Measurements from ENCODE around the gene SMIM32.

The SMIM32 gene

GRCh38 chr5:136192015-136192525 lies 892 bp downstream of the SMIM32 start:
- no peak for DNase-seq (ENCODE audit: low spot score)
- no peak overlapping the region for H3K27ac ChIP-seq
- ChIA-PET POLR2A (ENCODE audit: low non-redundant PET) (no interaction called here), CTCF (interaction anchor here (0.7 to 2.5 kb wide), 4 partner anchors 10 to 247 kb away, joined by 4 to 11 read pairs (median 4); no protein-coding TSS in a partner anchor)
- no peak for TF ChIP-seq CTCF (conservative IDR thresholded peaks at IDR 0.05; ENCODE audit: low read depth)

GRCh38 chr5:136191304-136192014 lies 1.5 kb downstream of the SMIM32 start:
- DNase-seq (ENCODE audit: low spot score): peak; percentile 47

GRCh38 chr5:136190904-136191303 lies 2.1 kb downstream of the SMIM32 start:
- no peak overlapping the region for H3K27ac ChIP-seq
- DNase-seq (ENCODE audit: low spot score): no peak
- no peak for TF ChIP-seq CTCF (conservative IDR thresholded peaks at IDR 0.05; ENCODE audit: low read depth)
- CTCF ChIA-PET: no interaction called here
- POLR2A ChIA-PET (ENCODE audit: low non-redundant PET): no interaction called here

More at GRCh38 chr5:136191304-136192014, 1.5 kb downstream of the SMIM32 start:
- POLR2A ChIA-PET (ENCODE audit: low non-redundant PET): no interaction called here
- CTCF ChIA-PET: interaction anchor here (2.5 kb wide), 1 partner anchor 21 kb away, joined by 11 read pairs; no protein-coding TSS in a partner anchor
- H3K27ac ChIP-seq: no peak overlapping the region
- TF ChIP-seq CTCF (conservative IDR thresholded peaks at IDR 0.05; ENCODE audit: low read depth): no peak

- DNase-seq (ENCODE audit: low spot score): no peak
- ChIA-PET CTCF (no interaction called here), POLR2A (ENCODE audit: low non-redundant PET) (no interaction called here)
- H3K27ac ChIP-seq: no peak overlapping the region
- TF ChIP-seq CTCF (conservative IDR thresholded peaks at IDR 0.05; ENCODE audit: low read depth): no peak
These were observed 2.8 kb downstream of the SMIM32 start for GRCh38 chr5:136190091-136190720.

- CTCF ChIA-PET: no interaction called here
- no peak for TF ChIP-seq CTCF (conservative IDR thresholded peaks at IDR 0.05; ENCODE audit: low read depth)
These were observed 4.1 kb downstream of the SMIM32 start for GRCh38 chr5:136188859-136189258.

GRCh38 chr5:136186796-136187195 lies 6.2 kb downstream of the SMIM32 start:
- H3K27ac ChIP-seq: no peak overlapping the region
- POLR2A ChIA-PET (ENCODE audit: low non-redundant PET): no interaction called here
- CTCF ChIA-PET: interaction anchor here (0.6 to 2.2 kb wide), 2 partner anchors 12 to 22 kb away, joined by 4 to 6 read pairs; no protein-coding TSS in a partner anchor
- DNase-seq (ENCODE audit: low spot score): no peak
- TF ChIP-seq CTCF (conservative IDR thresholded peaks at IDR 0.05; ENCODE audit: low read depth): no peak

More at GRCh38 chr5:136188859-136189258, 4.1 kb downstream of the SMIM32 start:
- POLR2A ChIA-PET (ENCODE audit: low non-redundant PET): no interaction called here
- DNase-seq (ENCODE audit: low spot score): no peak
- no peak overlapping the region for H3K27ac ChIP-seq
